ENCODE data around the gene CACNG4. TPM values are rescaled to one million over a fixed set of nuclear protein-coding genes. Genes with fewer than 3 reads are reported as not detected.

CACNG4 gene
- total RNA-seq, 1 experiment from 2014 or later, result 6.3 TPM

DNA sequence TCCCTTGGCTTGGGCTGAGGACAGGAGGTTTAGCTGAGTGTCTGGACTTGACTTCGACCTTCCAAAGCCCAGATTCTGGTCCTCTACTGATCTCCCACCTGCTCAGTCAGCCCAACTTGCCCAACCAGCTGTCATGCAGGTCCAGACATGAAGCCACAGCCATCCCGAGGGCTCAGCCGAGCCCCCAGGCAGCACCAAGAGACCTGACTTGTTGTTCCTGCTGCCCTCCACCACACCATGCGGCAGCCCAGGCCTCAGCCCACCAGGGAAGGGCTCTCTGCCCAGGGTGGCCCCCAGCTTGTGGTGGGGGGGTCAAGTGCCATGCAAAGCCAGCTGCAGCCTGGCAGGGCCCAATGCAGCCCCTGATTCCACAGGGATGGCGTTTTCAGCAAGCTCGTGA lies 17.2 kb upstream of the CACNG4 start:
- H3K27me3 Mint-ChIP-seq (ENCODE audit: low read depth), result peaks cover 16% of the 10 kb centered on the region
- Histone ChIP-seq H2AK5ac (ENCODE audit: insufficient read length, low read length) (no peak overlapping the region), H3K4ac (ENCODE audit: low read depth, low read length) (no peak overlapping the region), H2AFZ (ENCODE audit: low read length) (no peak overlapping the region), H3K4me1 (ENCODE audit: insufficient read depth, low read length) (peaks cover 11% of the 10 kb centered on the region), H3K23me2 (ENCODE audit: insufficient read length, low read depth, low read length, poor library complexity, severe bottlenecking) (no peaks in the 10 kb centered on the region), H3K27ac (ENCODE audit: insufficient read length, low read depth, low read length) (no peak overlapping the region), H4K5ac (ENCODE audit: insufficient read length, low read depth, low read length) (no peak overlapping the region), H4K91ac (ENCODE audit: insufficient read length, low read depth, low read length) (no peak overlapping the region), H2BK5ac (ENCODE audit: insufficient read length, low read length) (no peak overlapping the region), H3K27me3 (ENCODE audit: insufficient read depth, low read length) (no peaks in the 10 kb centered on the region), H3K18ac (ENCODE audit: insufficient read length, low read depth, low read length) (no peak overlapping the region), H2BK20ac (ENCODE audit: low read depth, low read length, poor library complexity, severe bottlenecking) (no peak overlapping the region), H2BK120ac (ENCODE audit: low read depth, low read length, poor library complexity, severe bottlenecking) (no peak overlapping the region), H4K20me1 (ENCODE audit: control insufficient read depth, insufficient read depth, insufficient read length) (no peaks in the 10 kb centered on the region), H3K56ac (ENCODE audit: insufficient read length, low read depth, low read length) (no peak overlapping the region), H4K8ac (replicated peaks; ENCODE audit: insufficient read length, low read depth, low read length) (no peak overlapping the region), H3K9me3 (ENCODE audit: control insufficient read depth, low read depth, low read length) (no peaks in the 10 kb centered on the region), H3K14ac (ENCODE audit: insufficient read depth, low read length) (no peak overlapping the region), H2BK12ac (ENCODE audit: insufficient read length, low read depth, low read length) (no peak overlapping the region), H3K79me1 (ENCODE audit: insufficient read depth, low read depth, low read length, poor library complexity, severe bottlenecking) (no peaks in the 10 kb centered on the region), H3K23ac (ENCODE audit: insufficient read length, low read depth, low read length) (no peak overlapping the region), H3K79me2 (ENCODE audit: insufficient read depth, low read length) (no peaks in the 10 kb centered on the region), H2BK15ac (ENCODE audit: low read depth, low read length) (no peak overlapping the region), H3K4me2 (ENCODE audit: insufficient read depth, insufficient read length, low read length) (no peak overlapping the region), H3T11ph (ENCODE audit: low read length) (no peak overlapping the region), H3K9ac (ENCODE audit: extremely low read depth, insufficient read length, low read length) (no peak overlapping the region)
- TF ChIP-seq, protein P1, sequence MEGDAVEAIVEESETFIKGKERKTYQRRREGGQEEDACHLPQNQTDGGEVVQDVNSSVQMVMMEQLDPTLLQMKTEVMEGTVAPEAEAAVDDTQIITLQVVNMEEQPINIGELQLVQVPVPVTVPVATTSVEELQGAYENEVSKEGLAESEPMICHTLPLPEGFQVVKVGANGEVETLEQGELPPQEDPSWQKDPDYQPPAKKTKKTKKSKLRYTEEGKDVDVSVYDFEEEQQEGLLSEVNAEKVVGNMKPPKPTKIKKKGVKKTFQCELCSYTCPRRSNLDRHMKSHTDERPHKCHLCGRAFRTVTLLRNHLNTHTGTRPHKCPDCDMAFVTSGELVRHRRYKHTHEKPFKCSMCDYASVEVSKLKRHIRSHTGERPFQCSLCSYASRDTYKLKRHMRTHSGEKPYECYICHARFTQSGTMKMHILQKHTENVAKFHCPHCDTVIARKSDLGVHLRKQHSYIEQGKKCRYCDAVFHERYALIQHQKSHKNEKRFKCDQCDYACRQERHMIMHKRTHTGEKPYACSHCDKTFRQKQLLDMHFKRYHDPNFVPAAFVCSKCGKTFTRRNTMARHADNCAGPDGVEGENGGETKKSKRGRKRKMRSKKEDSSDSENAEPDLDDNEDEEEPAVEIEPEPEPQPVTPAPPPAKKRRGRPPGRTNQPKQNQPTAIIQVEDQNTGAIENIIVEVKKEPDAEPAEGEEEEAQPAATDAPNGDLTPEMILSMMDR (conservative IDR thresholded peaks at IDR 0.05), result no peak
- no peak overlapping the region for H3K4me3 Mint-ChIP-seq
- peaks cover 13 to 14% of the 10 kb centered on the region in 2 experiments for H3K9me3 Mint-ChIP-seq
- no peak overlapping the region for H3K27ac Mint-ChIP-seq
- DNase-seq, result no peak
- no CpG with 5 or more reads among the region's 6 CpGs for WGBS (ENCODE audit: extremely low coverage, insufficient read length, low lambda C conversion rate)
- peaks cover 2 to 18% (median 4%) of the 10 kb centered on the region in 3 experiments; a peak in 6 of 7 replicates for H3K36me3 Mint-ChIP-seq (ENCODE audit: insufficient read depth in 1 of 3, low read depth in 3 of 3)
- peaks cover 39 to 40% of the 10 kb centered on the region in 2 experiments for H3K4me1 Mint-ChIP-seq

All from H9 (cell line).